Kidney epithelial cell (primary cell): ENCODE data around the gene MRO. TPM values are rescaled to one million over a fixed set of nuclear protein-coding genes. Genes with fewer than 3 reads are reported as not detected.

Source experiments
- DNase-seq: peaks from one replicate; pipeline ENCODE4 v3.0.0-alpha.2; 2010; ENCODE audit warnings: low read depth
- H3K27me3 ChIP-seq: 2 replicates; pipeline ENCODE4 v1.6.0; 2011; ENCODE audit warnings: low read length; ENCODE audit not compliant: control insufficient read depth, insufficient read depth
- H3K36me3 ChIP-seq: 2 replicates; pipeline ENCODE4 v1.5.1; 2011; ENCODE audit warnings: low read length; ENCODE audit not compliant: control insufficient read depth, insufficient read depth
- H3K4me3 ChIP-seq: 2 replicates; pipeline ENCODE4 v1.5.1; 2011; ENCODE audit warnings: low read depth, mild to moderate bottlenecking, control low read depth, low read length
- CTCF ChIP-seq: IDR thresholded peaks from 2 replicates; pipeline ENCODE4 v1.5.1; 2011; ENCODE audit warnings: mild to moderate bottlenecking, moderate library complexity, low read length, control low read depth, inconsistent platforms; ENCODE audit not compliant: insufficient read depth, poor library complexity, severe bottlenecking
- total RNA-seq: library from RNA; depleted of rRNA; stranded (reverse); fragments of >200 nt; gene quantifications from 2 replicates; pipeline ENCODE4 v1.2.3, GENCODE V29; 2015

The MRO gene
- total RNA-seq, 1 donor from 2014 or later = not detected

GRCh38 chr18:50819027-50819727 lies 639 bp downstream of the MRO start:
- TF ChIP-seq CTCF = no peak
- Histone ChIP-seq H3K27me3 (no peaks in the 10 kb centered on the region), H3K4me3 (peak overlapping the region; percentile 0), H3K36me3 (no peaks in the 10 kb centered on the region)
- no peak for DNase-seq

- no peak for TF ChIP-seq CTCF
- Histone ChIP-seq H3K4me3 (no peak overlapping the region), H3K36me3 (no peaks in the 10 kb centered on the region), H3K27me3 (no peaks in the 10 kb centered on the region)
- peak; percentile 61 for DNase-seq
Observed at GRCh38 chr18:50816419-50817166, 3.2 kb downstream of the MRO start.

GRCh38 chr18:50814395-50814794 lies 5.4 kb downstream of the MRO start:
- Histone ChIP-seq H3K4me3 (no peak overlapping the region), H3K36me3 (no peaks in the 10 kb centered on the region), H3K27me3 (no peaks in the 10 kb centered on the region)
- DNase-seq = no peak
- no peak for TF ChIP-seq CTCF

- H3K27me3 ChIP-seq = no peaks in the 10 kb centered on the region
- no peak for TF ChIP-seq CTCF
- DNase-seq = no peak
- no peaks in the 10 kb centered on the region for H3K36me3 ChIP-seq
- no peak overlapping the region for H3K4me3 ChIP-seq
Observed at GRCh38 chr18:50813353-50813752, 6.5 kb downstream of the MRO start.

- Histone ChIP-seq H3K36me3 (no peaks in the 10 kb centered on the region), H3K4me3 (no peak overlapping the region), H3K27me3 (no peaks in the 10 kb centered on the region)
- DNase-seq = no peak
- TF ChIP-seq CTCF = no peak
Observed at GRCh38 chr18:50812834-50813233, 7.0 kb downstream of the MRO start.

- H3K27me3 ChIP-seq = peaks cover 2% of the 10 kb centered on the region
- no peak overlapping the region for H3K4me3 ChIP-seq
- TF ChIP-seq CTCF = no peak
- no peak for DNase-seq
- H3K36me3 ChIP-seq = no peaks in the 10 kb centered on the region
Observed at GRCh38 chr18:50807176-50807575, 12.6 kb downstream of the MRO start.
